ENCODE measurements around the gene AGTPBP1.

Gene AGTPBP1

DNA sequence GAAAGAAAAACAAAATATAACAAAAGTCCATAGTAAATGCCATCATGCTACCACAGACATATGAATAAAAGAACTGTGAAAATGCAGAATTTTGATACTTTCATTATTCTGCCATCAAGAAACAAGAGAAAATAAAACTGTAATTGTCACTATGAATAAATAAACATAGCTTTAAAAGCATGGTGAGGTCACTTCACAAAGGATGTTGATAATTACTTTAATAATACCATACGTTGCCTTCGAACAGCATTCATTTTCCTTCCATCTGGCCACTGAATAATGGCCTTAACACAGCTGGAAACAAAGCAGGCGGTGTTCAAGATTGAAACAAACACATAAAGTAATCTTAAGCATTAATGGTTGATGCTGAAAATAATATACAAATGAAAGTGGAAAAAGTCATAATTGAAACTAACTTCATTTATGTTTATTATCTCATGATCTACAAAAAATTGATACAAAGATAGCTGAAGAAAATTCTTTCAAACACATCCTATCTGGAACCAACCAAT is 102.0 kb downstream of the AGTPBP1 start:
- no peaks in the 10 kb centered on the region for H4K20me1 ChIP-seq (ENCODE audit: insufficient read depth, low read length)
- no peaks in the 10 kb centered on the region for H3K9me3 ChIP-seq (ENCODE audit: insufficient read depth, low read length, severe bottlenecking)
- no peak overlapping the region for H2AFZ ChIP-seq (ENCODE audit: low read depth, low read length)
- H3K79me2 ChIP-seq (ENCODE audit: insufficient read depth, low read length): no peaks in the 10 kb centered on the region
- H3K4me3 ChIP-seq (ENCODE audit: low read depth in 1 of 2, low read length in 2 of 2): no peak overlapping the region
- TF ChIP-seq EZH2 (IDR thresholded peaks at IDR 0.05; ENCODE audit: borderline replicate concordance, low read depth, low read length, severe bottlenecking) (no peak), CTCF (IDR thresholded peaks at IDR 0.05; ENCODE audit: borderline replicate concordance, extremely low read depth, low read length, poor library complexity, severe bottlenecking) (no peak)
- H3K4me2 ChIP-seq (ENCODE audit: insufficient read depth, low read length): no peak overlapping the region
- H3K4me1 ChIP-seq (ENCODE audit: insufficient read depth, low read length): no peaks in the 10 kb centered on the region
- H3K36me3 ChIP-seq (ENCODE audit: insufficient read depth, low read length): 0 out of 2 replicates have a peak, but pooled peaks cover 3% of the 10 kb centered on the region
- no peak overlapping the region for H3K27ac ChIP-seq (ENCODE audit: low read length)
- no peaks in the 10 kb centered on the region for H3K27me3 ChIP-seq (ENCODE audit: insufficient read depth, low read length, poor library complexity)
- DNase-seq (no peak), ATAC-seq (ENCODE audit: insufficient read depth, low read depth) (no peak)
- no peak overlapping the region for H3K9ac ChIP-seq (ENCODE audit: low read depth, low read length)

DNA sequence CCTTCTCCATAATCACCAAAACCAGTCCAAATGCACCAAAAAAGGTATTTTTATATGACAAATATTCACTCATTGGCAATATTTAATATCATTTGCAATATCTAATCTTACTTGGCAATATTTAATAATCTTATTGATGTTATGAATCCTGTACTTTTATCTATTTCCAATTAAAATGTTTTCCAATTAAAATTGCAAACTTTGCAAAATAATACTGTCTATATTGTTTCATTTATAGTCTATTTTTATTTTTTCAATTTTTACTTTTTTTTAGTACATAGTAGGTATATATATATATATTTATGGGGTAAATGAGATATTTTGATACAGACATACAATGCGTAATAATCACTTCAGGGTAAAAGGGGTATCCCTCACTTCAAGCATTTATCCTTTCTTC is 109.9 kb downstream of the AGTPBP1 start:
- Histone ChIP-seq H3K27ac (ENCODE audit: low read length) (no peak overlapping the region), H3K4me2 (ENCODE audit: insufficient read depth, low read length) (no peak overlapping the region), H3K79me2 (ENCODE audit: insufficient read depth, low read length) (no peaks in the 10 kb centered on the region), H2AFZ (ENCODE audit: low read depth, low read length) (no peak overlapping the region), H3K4me1 (ENCODE audit: insufficient read depth, low read length) (no peaks in the 10 kb centered on the region), H3K4me3 (ENCODE audit: low read depth in 1 of 2, low read length in 2 of 2) (no peak overlapping the region), H4K20me1 (ENCODE audit: insufficient read depth, low read length) (no peaks in the 10 kb centered on the region), H3K9ac (ENCODE audit: low read depth, low read length) (no peak overlapping the region), H3K27me3 (ENCODE audit: insufficient read depth, low read length, poor library complexity) (no peaks in the 10 kb centered on the region), H3K36me3 (ENCODE audit: insufficient read depth, low read length) (peaks cover 10% of the 10 kb centered on the region; the same call in 1 of the 2 replicates), H3K9me3 (ENCODE audit: insufficient read depth, low read length, severe bottlenecking) (no peaks in the 10 kb centered on the region)
- TF ChIP-seq EZH2 (IDR thresholded peaks at IDR 0.05; ENCODE audit: borderline replicate concordance, low read depth, low read length, severe bottlenecking) (no peak), CTCF (IDR thresholded peaks at IDR 0.05; ENCODE audit: borderline replicate concordance, extremely low read depth, low read length, poor library complexity, severe bottlenecking) (no peak)
- no peak for ATAC-seq (ENCODE audit: insufficient read depth, low read depth)
- no peak for DNase-seq

- no peak for DNase-seq
- Histone ChIP-seq H3K27ac (ENCODE audit: low read length) (no peak overlapping the region), H3K4me2 (ENCODE audit: insufficient read depth, low read length) (no peak overlapping the region), H3K4me3 (ENCODE audit: low read depth in 1 of 2, low read length in 2 of 2) (no peak overlapping the region), H3K36me3 (ENCODE audit: insufficient read depth, low read length) (peaks cover 10% of the 10 kb centered on the region; the same call in 1 of the 2 replicates), H3K9me3 (ENCODE audit: insufficient read depth, low read length, severe bottlenecking) (no peaks in the 10 kb centered on the region), H2AFZ (ENCODE audit: low read depth, low read length) (no peak overlapping the region), H4K20me1 (ENCODE audit: insufficient read depth, low read length) (no peaks in the 10 kb centered on the region), H3K9ac (ENCODE audit: low read depth, low read length) (no peak overlapping the region), H3K79me2 (ENCODE audit: insufficient read depth, low read length) (no peaks in the 10 kb centered on the region), H3K4me1 (ENCODE audit: insufficient read depth, low read length) (no peaks in the 10 kb centered on the region), H3K27me3 (ENCODE audit: insufficient read depth, low read length, poor library complexity) (no peaks in the 10 kb centered on the region)
- TF ChIP-seq CTCF (IDR thresholded peaks at IDR 0.05; ENCODE audit: borderline replicate concordance, extremely low read depth, low read length, poor library complexity, severe bottlenecking): no peak
- TF ChIP-seq EZH2 (IDR thresholded peaks at IDR 0.05; ENCODE audit: borderline replicate concordance, low read depth, low read length, severe bottlenecking): no peak
- no peak for ATAC-seq (ENCODE audit: insufficient read depth, low read depth)
Observed at GRCh38 chr9:85630676-85631075, 111.1 kb downstream of the AGTPBP1 start.

Data from DND-41 (cell line).